Stomach (tissue), 9 donors: ENCODE data around the gene CTNND1. TPM values are rescaled to one million over a fixed set of nuclear protein-coding genes. Genes with fewer than 3 reads are reported as not detected.

Experiments used
- DNase-seq, 2 donors: peaks; one replicate each; pipeline versions ENCODE4 v3.0.0 to v3.0.0-alpha.2; 2013 to 2019
- H3K27ac ChIP-seq, 5 donors: fragments of 200-600 bp in 4 of 5; sonication (generic) in 4 of 5; one replicate each; pipeline ENCODE4 v1.5.1; 2013 to 2019; ENCODE audit warnings: mild to moderate bottlenecking in 1 of 5, moderate library complexity in 1 of 5
- H3K27me3 ChIP-seq, 3 donors: fragments of 200-600 bp; sonication (generic); one replicate each; pipeline ENCODE4 v1.5.1; 2017 to 2019; ENCODE audit warnings: mixed run types in 1 of 3
- H3K36me3 ChIP-seq, 4 donors: fragments of 200-600 bp; sonication (generic); 1 replicate in 3 of 4; 2 replicates in 1 of 4; pipeline ENCODE4 v1.5.1; 2016 to 2019
- H3K4me1 ChIP-seq, 4 donors: fragments of 200-600 bp; sonication (generic); one replicate each; pipeline ENCODE4 v1.5.1; 2016 to 2019
- H3K4me3 ChIP-seq, 4 donors: fragments of 200-600 bp; sonication (generic) in 3 of 4; one replicate each; pipeline ENCODE4 v1.5.1; 2016 to 2019; ENCODE audit warnings: mild to moderate bottlenecking in 1 of 4
- H3K9me3 ChIP-seq, 4 donors: fragments of 200-600 bp; sonication (generic); one replicate each; pipeline ENCODE4 v1.5.1; 2016 to 2019
- CTCF ChIP-seq, 7 experiments: fragments of 450-650 bp in 4 of 7; fragments of 200-600 bp in 3 of 7; sonication (generic) in 3 of 7; IDR thresholded peaks; one replicate each; pipeline ENCODE4 v1.5.1; 2016 to 2019; ENCODE audit warnings: antibody characterized with exemption in 7 of 7, control low read depth in 2 of 7, mild to moderate bottlenecking in 1 of 7
- EP300 ChIP-seq: sonication (generic); formaldehyde crosslinking; IDR thresholded peaks from one replicate; pipeline ENCODE4 v1.6.1; 2017; ENCODE audit warnings: antibody characterized with exemption
- POLR2A ChIP-seq, 4 donors: fragments of 450-650 bp; IDR thresholded peaks; one replicate each; pipeline ENCODE4 v1.6.1; 2016; ENCODE audit warnings: antibody characterized with exemption in 4 of 4, control low read depth in 2 of 4, mild to moderate bottlenecking in 1 of 4, moderate library complexity in 1 of 4
- POLR2AphosphoS5 ChIP-seq, 3 donors: sonication (generic); formaldehyde crosslinking; IDR thresholded peaks; one replicate each; pipeline ENCODE4 v1.6.1; 2016; ENCODE audit warnings: antibody characterized with exemption in 3 of 3
- WGBS, 5 donors: extraction: QIAGEN DNeasy Blood & Tissue Kit in 3 of 5; methylation state at CpG; one replicate each; pipeline versions ENCODE4 v1.1.5 to v1.1.7; 2013 to 2018; 5-methylcytosine and 5-hydroxymethylcytosine counted together
- intact Hi-C: fragments of 100-400 bp; cut with DNase I; formaldehyde crosslinking; loops from one replicate; pipeline ENCODE4 v1.15.1; 2023; ENCODE audit warnings: low total_unique reads
- polyA plus RNA-seq, 3 donors: library from polyadenylated mRNA; stranded (reverse); fragments of 200-250 nt; gene quantifications; one replicate each; pipeline ENCODE4 v1.2.3, GENCODE V29; 2013
- total RNA-seq, 5 donors: library from RNA; depleted of rRNA; stranded (reverse); fragments of >200 nt; gene quantifications; one replicate each; pipeline versions ENCODE4 v1.1.0 to v1.2.3, GENCODE V29; 2014 to 2016
- donor health status: healthy with polysubstance abuse.
- donor health status: Bipolar disorder and iron deficiency.
- donor health status: healthy.

Gene CTNND1
- total and polyA plus RNA-seq, 8 donors = 45.1 to 447 (median 126) TPM

- TF ChIP-seq POLR2A (IDR thresholded peaks at IDR 0.05) = no peak
- TF ChIP-seq POLR2AphosphoS5 (IDR thresholded peaks at IDR 0.05) = no peak
- TF ChIP-seq EP300 = no peak
- TF ChIP-seq CTCF (IDR thresholded peaks at IDR 0.05) = no peak
- DNase-seq = peak; percentile 68 to 80
- H3K36me3 ChIP-seq = peaks cover 18 to 45% (median 44%) of the 10 kb centered on the region in 4 donors
- H3K27ac ChIP-seq = peak overlapping the region; percentile 68 to 92 (median 77)
- intact Hi-C loops = no loop called here
- H3K4me3 ChIP-seq = peak overlapping the region in 1 of 4 donors; percentile 1
- H3K27me3 ChIP-seq = no peaks in the 10 kb centered on the region
- no peaks in the 10 kb centered on the region for H3K9me3 ChIP-seq
- 76 to 83% (median 80%) methylated on average over 7 of the region's 7 CpGs for WGBS, 5 donors
- H3K4me1 ChIP-seq = peaks cover 57 to 90% (median 73%) of the 10 kb centered on the region in 4 donors
Observed at GRCh38 chr11:57792060-57792541, 30.5 kb downstream of the CTNND1 start.

DNA sequence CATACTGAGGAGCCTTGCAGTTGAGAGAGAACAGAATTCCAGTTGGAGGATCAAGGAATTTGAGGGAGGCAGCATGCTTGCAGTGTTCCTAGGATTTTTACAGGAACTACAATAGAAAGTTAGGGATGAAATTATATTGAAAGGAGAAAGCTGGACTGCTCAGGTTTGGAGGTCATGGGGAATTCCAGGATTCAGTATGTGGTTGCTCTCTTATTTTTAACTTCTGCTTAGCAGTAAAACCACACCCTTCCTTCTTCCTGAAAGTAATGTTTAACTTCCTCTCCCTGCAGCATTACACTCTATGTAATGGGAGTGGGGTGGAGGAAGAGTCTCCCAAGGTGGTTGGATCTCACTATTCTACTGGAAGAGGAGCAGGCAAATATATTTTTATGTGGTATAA, 31.3 kb downstream of the CTNND1 start:
- H3K36me3 ChIP-seq = peaks cover 24 to 53% (median 52%) of the 10 kb centered on the region in 4 donors
- H3K4me3 ChIP-seq = peak overlapping the region in 1 of 4 donors; percentile 1
- peak overlapping the region; percentile 68 to 92 (median 77) for H3K27ac ChIP-seq
- no peaks in the 10 kb centered on the region for H3K27me3 ChIP-seq
- H3K9me3 ChIP-seq = no peaks in the 10 kb centered on the region
- H3K4me1 ChIP-seq = peaks cover 50 to 88% (median 69%) of the 10 kb centered on the region in 4 donors
- peak in 1 of 2 donors; percentile 54 for DNase-seq
- no peak for TF ChIP-seq POLR2A (IDR thresholded peaks at IDR 0.05)
- TF ChIP-seq POLR2AphosphoS5 (IDR thresholded peaks at IDR 0.05) = peak in 2 of 3 donors; percentile 14 to 38
- intact Hi-C loops = no loop called here

- H3K4me3 ChIP-seq = no peak overlapping the region
- peaks cover 31 to 60% (median 56%) of the 10 kb centered on the region in 4 donors for H3K36me3 ChIP-seq
- no peak for DNase-seq
- intact Hi-C loops = no loop called here
- H3K27ac ChIP-seq = peak overlapping the region; percentile 17 to 92 (median 76)
- TF ChIP-seq POLR2AphosphoS5 (IDR thresholded peaks at IDR 0.05) = no peak
- TF ChIP-seq EP300 = no peak
- TF ChIP-seq POLR2A (IDR thresholded peaks at IDR 0.05) = no peak
- no peak for TF ChIP-seq CTCF (IDR thresholded peaks at IDR 0.05)
- peaks cover 49 to 88% (median 70%) of the 10 kb centered on the region in 4 donors for H3K4me1 ChIP-seq
- no peaks in the 10 kb centered on the region for H3K27me3 ChIP-seq
- no peaks in the 10 kb centered on the region for H3K9me3 ChIP-seq
- WGBS, 5 donors = 51 to 57% (median 52%) methylated on average over 8 of the region's 8 CpGs
Observed at GRCh38 chr11:57793351-57794115, 31.9 kb downstream of the CTNND1 start.

DNA sequence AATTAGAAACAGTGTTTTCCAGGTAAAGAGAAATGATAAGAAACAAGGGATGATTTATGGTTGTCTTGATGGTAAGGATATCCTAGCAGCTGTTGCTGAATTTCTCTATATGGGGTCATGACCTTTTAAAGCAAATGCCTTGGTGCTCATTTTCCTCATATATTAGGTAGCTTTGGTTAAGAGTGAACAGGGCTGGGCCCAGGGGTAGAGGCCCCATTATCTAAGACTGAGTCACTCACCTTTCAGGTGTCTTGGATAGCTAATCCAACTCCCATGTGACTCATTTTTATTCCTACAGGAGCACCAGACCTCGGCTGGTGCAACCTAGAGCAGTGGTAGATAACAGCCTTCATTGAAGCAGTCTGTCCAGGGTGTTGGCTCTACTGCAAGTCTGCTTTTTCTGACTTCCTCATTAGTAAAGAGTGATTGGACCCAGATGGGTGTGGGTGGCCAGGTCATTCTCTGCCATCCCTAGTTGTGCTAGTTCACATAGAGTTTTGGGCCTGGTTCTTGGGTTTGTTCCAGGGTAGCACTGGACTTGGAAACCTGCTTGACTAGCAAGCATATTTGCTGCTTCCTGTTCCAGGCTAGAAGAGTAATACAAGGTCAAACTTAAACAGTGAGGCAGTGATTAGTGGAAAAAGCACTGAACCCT, 37.4 kb downstream of the CTNND1 start:
- Histone ChIP-seq H3K27ac (peak overlapping the region; percentile 54 to 86 (median 80)), H3K4me3 (no peak overlapping the region), H3K27me3 (no peaks in the 10 kb centered on the region), H3K36me3 (peaks cover 56 to 74% (median 69%) of the 10 kb centered on the region in 4 donors), H3K9me3 (no peaks in the 10 kb centered on the region), H3K4me1 (peaks cover 32 to 72% (median 57%) of the 10 kb centered on the region in 4 donors)
- intact Hi-C loops = no loop called here
- no peak for TF ChIP-seq EP300
- TF ChIP-seq POLR2AphosphoS5 (IDR thresholded peaks at IDR 0.05) = peak; percentile 3 to 91 (median 75)
- TF ChIP-seq CTCF (IDR thresholded peaks at IDR 0.05) = no peak
- no peak for TF ChIP-seq POLR2A (IDR thresholded peaks at IDR 0.05)
- DNase-seq = peak; percentile 86 to 87
- WGBS, 5 donors = 8 to 30% (median 18%) methylated on average over 1 of the region's 1 CpG
